Measurements from ENCODE around the gene BMP7. TPM values are rescaled to one million over a fixed set of nuclear protein-coding genes. Genes with fewer than 3 reads are reported as not detected.

BMP7 gene
- total RNA-seq, 2 experiments from 2014 or later, result not detected

DNA sequence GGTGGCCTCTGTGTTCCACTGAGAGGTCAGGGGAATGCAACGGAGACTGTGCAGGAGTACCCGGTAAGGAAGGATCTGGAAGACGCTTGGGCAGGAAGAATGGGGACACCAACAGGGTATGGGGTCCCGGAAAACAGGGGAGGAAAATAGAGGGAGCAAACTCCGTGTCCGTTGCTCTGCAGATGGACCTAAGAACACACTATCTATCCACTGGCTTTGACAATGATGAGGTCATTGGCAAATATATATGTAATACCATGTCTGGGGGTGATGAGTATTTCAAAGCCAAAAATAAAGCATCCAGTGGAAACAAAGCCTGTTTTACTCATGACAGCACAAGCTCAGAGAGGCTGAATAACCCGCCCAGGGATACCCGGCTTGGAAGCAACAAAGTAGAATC is 80.2 kb downstream of the BMP7 start:
- H3K27me3 Mint-ChIP-seq, result no peaks in the 10 kb centered on the region
- H3K27ac Mint-ChIP-seq, result no peak overlapping the region
- POLR2A ChIA-PET, result no interaction called here
- no peak overlapping the region for H3K4me3 Mint-ChIP-seq
- CTCF ChIA-PET, result no interaction called here
- H3K9me3 Mint-ChIP-seq, result no peaks in the 10 kb centered on the region
- no peak for DNase-seq
- H3K4me1 Mint-ChIP-seq, result no peaks in the 10 kb centered on the region
- no peaks in the 10 kb centered on the region for H3K36me3 Mint-ChIP-seq (ENCODE audit: low read depth)

DNA sequence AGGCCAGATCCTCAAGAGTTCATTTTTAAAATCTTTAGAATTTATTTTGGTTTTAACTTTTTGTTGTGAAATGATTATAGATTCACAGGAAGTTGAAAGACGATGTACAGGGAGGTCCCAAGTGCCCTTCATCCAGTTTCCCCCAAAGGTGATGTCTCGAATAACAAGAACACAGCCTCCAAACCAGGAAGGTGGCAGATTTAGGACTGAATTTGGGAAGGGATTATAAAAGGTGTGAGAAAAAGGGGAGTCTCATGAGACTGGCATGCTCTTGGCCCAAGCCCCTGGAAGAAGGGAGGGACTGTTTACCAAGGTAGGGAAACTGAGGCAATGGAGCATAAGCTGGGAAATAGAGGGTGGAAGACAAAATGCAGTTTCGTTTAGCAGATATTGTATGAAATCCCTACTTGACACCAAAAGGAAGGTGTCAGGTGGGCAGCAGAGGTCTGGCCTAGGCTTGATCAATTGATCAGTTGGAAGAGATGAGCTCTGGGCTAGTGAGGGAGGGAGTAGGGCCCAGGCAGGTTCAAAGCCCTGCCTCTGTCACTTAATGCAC is 81.2 kb downstream of the BMP7 start:
- Mint-ChIP-seq H3K27ac (no peak overlapping the region), H3K9me3 (no peaks in the 10 kb centered on the region), H3K4me3 (no peak overlapping the region), H3K36me3 (ENCODE audit: low read depth) (no peaks in the 10 kb centered on the region), H3K27me3 (no peaks in the 10 kb centered on the region), H3K4me1 (no peaks in the 10 kb centered on the region)
- DNase-seq, result no peak
- ChIA-PET POLR2A (no interaction called here), CTCF (no interaction called here)

DNA sequence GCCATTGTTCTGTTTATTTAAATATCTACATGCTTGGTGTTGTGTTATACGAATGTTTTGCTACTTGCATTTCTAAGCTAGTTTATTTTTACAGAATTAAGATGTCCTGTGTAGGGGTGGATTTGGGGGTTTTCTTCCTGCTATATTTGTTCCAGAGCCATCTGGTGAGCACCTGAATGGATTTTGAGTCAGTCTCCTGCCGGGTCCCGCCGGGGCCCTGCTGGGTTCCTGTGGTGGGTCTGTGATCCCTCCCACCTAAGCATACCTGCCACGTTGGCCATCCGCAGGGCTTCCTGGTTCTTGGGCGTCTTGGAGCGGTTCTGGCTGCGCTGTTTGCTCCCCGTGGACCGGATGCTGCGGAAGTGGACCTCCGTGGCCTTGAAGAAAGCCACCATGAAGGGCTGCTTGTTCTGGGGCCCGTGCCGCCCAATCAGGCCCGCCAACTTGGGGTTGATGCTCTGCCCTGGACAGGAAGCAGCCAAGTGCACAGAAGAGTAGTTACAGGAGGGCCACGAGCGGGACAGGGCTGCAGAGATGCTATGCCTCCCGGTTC is 82.9 kb downstream of the BMP7 start:
- Mint-ChIP-seq H3K4me3 (no peak overlapping the region), H3K36me3 (ENCODE audit: low read depth) (no peaks in the 10 kb centered on the region)
- CTCF ChIA-PET, result no interaction called here

DNA sequence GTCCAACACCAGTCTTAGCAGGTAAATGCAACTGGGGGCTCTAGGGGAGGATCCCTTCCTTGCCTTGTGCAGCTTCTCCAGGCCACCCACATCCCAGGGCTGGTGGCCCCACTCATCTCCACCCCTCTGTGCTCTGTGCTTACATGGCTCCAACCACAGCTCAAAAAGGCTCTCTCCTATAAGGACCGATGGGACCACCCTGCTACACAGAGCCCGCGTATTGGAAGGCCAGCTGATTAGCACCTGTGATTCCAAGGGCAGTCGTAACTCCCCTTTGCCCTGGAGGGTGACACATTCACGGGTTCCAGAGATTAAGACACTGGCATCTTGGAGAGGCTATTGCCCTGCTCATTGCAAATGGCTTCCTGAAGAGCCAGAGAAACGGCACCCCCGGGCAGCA is 84.8 kb downstream of the BMP7 start:
- ChIA-PET CTCF (no interaction called here), POLR2A (no interaction called here)
- Mint-ChIP-seq H3K36me3 (ENCODE audit: low read depth) (no peaks in the 10 kb centered on the region), H3K4me1 (no peaks in the 10 kb centered on the region), H3K9me3 (no peaks in the 10 kb centered on the region), H3K4me3 (no peak overlapping the region), H3K27ac (no peak overlapping the region), H3K27me3 (no peaks in the 10 kb centered on the region)
- DNase-seq, result no peak

More for the DNA sequence above, 82.9 kb downstream of the BMP7 start:
- no peaks in the 10 kb centered on the region for H3K27me3 Mint-ChIP-seq
- no peak overlapping the region for H3K27ac Mint-ChIP-seq
- POLR2A ChIA-PET, result no interaction called here
- no peak for DNase-seq
- H3K9me3 Mint-ChIP-seq, result no peaks in the 10 kb centered on the region
- no peaks in the 10 kb centered on the region for H3K4me1 Mint-ChIP-seq

DNA sequence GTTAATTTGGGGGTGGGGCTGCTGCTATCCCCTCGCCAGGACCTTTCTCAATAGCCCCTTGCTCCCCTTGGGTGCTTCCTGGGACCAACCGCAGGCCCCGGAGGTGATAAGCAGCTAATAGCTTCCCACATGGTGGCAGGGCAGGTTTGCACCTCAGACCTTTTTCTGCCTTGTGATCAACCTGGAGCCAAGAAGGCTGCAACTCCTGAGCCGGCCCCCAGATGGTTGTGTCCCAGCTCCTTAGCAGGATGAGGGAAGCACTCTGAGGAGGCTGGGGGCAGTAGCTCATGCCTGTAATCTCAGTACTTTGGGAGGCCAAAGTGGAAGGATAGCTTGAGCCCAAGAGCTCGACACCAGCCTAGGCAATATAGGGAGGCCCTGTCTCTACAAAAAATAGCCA is 85.5 kb downstream of the BMP7 start:
- no peak overlapping the region for H3K4me3 Mint-ChIP-seq
- CTCF ChIA-PET, result no interaction called here
- no peaks in the 10 kb centered on the region for H3K9me3 Mint-ChIP-seq
- POLR2A ChIA-PET, result no interaction called here
- no peaks in the 10 kb centered on the region for H3K4me1 Mint-ChIP-seq
- no peak overlapping the region for H3K27ac Mint-ChIP-seq
- H3K36me3 Mint-ChIP-seq (ENCODE audit: low read depth), result no peaks in the 10 kb centered on the region
- DNase-seq, result no peak
- H3K27me3 Mint-ChIP-seq, result no peaks in the 10 kb centered on the region

DNA sequence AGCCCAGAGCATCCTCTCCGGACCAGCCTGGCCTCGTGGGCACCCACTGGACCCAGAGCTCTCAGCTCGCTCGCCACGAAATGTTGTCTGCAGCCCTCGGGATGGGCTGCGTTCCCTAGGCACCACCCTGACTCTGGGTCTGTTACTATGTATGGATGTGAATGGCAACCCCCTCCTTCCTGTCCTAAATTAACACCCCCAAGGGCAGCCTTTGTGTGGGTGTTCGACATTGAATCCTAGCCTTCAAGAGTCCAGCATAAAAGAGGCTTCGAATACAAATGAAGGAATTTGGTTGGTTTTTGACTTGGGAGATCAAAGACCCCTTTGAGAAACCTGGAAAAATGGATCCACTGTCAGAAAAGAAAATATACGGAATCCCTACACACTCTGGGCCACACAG is 86.1 kb downstream of the BMP7 start:
- CTCF ChIA-PET, result no interaction called here
- no peak for DNase-seq
- Mint-ChIP-seq H3K36me3 (ENCODE audit: low read depth) (no peaks in the 10 kb centered on the region), H3K9me3 (no peaks in the 10 kb centered on the region), H3K4me1 (no peaks in the 10 kb centered on the region), H3K27ac (no peak overlapping the region), H3K4me3 (no peak overlapping the region), H3K27me3 (no peaks in the 10 kb centered on the region)
- POLR2A ChIA-PET, result no interaction called here

DNA sequence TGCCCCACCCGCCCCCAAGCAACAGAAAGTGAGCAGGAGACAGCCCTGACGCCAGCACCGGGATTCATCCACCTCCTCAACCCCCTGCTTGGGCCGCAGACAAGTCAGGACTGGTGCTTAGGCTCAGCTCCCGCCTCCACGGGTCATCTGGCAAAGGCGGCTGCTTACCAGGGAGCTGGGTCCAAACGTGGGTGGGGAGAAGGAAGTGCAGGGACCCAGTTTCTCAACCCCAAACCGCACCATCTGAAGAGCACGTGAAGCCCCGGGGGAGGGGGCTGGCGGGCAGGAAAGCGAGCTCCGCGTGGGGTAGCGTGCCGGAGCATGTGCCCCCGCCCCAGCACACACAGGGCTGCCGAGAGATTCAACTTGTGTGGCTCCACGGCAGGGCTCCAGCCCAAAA is 87.2 kb downstream of the BMP7 start:
- H3K9me3 Mint-ChIP-seq, result no peaks in the 10 kb centered on the region
- H3K4me1 Mint-ChIP-seq, result no peaks in the 10 kb centered on the region
- H3K27ac Mint-ChIP-seq, result no peak overlapping the region
- ChIA-PET CTCF (no interaction called here), POLR2A (no interaction called here)
- H3K4me3 Mint-ChIP-seq, result no peak overlapping the region
- H3K36me3 Mint-ChIP-seq (ENCODE audit: low read depth), result no peaks in the 10 kb centered on the region
- no peak for DNase-seq
- no peaks in the 10 kb centered on the region for H3K27me3 Mint-ChIP-seq

DNA sequence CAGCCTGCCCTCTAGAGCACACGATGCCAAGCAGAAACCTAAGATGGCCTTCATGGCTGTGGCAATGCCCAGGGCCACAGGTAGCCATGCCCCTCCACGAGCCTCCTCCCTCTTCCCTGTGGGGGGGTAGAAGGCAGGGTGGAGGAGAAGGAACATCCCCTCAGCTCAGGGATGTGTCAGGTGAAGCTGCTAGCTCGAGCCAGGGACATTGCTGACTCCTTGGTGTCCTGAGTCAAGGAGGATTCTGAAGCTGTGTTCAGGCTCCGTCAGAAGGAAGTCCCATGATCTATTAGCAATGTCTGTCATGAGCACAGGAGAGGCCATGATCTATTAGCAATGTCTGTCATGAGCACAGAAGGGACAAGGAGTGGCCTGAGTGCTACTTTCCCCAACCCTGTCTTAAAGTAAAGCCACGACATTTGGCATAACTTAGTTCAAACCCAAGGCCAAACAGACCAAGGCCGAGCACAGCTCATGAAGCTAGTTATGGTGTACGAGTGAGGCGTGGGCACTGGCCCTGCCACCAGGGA is 87.8 kb downstream of the BMP7 start:
- Mint-ChIP-seq H3K36me3 (ENCODE audit: low read depth) (no peaks in the 10 kb centered on the region), H3K27ac (no peak overlapping the region), H3K4me3 (no peak overlapping the region), H3K4me1 (no peaks in the 10 kb centered on the region), H3K27me3 (no peaks in the 10 kb centered on the region), H3K9me3 (no peaks in the 10 kb centered on the region)
- ChIA-PET CTCF (no interaction called here), POLR2A (no interaction called here)
- DNase-seq, result no peak

DNA sequence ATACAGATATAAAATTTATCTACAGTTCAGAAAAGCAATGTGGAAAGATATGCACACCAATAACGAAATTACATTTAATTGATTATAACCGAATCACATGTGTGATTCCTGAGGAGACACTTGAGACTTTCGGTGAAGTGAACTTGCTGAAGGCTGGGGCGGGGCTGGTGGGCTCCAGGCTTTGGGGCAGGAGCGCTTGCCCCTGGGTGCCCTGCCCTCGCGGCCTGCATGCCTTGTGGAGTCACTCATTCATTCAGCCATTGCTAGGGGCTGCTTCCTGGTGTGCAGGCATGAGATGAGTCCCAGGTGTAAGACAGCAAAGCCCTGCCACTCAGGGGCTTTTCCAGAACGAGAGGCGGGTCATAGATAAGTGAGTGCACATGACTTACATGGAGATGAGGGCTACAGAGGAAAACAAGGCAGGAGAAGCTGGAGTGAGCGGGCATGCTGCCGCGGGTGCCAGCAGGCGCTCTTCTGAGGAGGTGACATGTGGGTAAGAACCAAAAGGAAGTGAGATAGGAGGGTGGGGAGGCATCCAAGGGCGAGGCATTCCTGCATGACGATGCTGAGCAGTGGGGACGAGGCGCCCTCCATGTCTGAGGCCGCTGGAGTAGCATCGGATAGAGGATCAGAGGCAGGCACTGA is 88.7 kb downstream of the BMP7 start:
- no peaks in the 10 kb centered on the region for H3K9me3 Mint-ChIP-seq
- ChIA-PET POLR2A (no interaction called here), CTCF (no interaction called here)
- no peaks in the 10 kb centered on the region for H3K27me3 Mint-ChIP-seq
- no peak overlapping the region for H3K27ac Mint-ChIP-seq
- H3K4me3 Mint-ChIP-seq, result no peak overlapping the region
- H3K4me1 Mint-ChIP-seq, result no peaks in the 10 kb centered on the region
- no peak for DNase-seq
- no peaks in the 10 kb centered on the region for H3K36me3 Mint-ChIP-seq (ENCODE audit: low read depth)

DNA sequence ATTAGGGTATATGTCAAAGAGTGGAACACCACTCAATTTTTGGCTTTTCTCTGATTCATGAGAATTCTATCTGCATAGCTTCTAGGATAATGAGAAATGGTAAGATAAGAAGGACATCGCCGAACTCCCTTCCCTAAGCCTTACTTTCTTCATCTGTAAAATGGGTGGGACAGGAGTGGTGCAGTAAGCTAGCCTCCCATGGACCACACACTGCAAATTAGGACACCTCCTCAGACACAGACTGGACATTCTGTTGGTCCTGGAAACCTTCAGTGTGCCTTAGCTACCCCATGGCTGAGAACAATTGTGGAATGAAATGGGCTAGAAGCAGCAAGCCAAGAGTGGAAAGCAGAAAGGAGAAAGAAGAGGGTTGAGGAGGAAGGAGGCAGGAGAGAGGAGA is 89.6 kb downstream of the BMP7 start:
- Mint-ChIP-seq H3K36me3 (ENCODE audit: low read depth) (no peaks in the 10 kb centered on the region), H3K4me1 (no peaks in the 10 kb centered on the region), H3K27ac (no peak overlapping the region), H3K27me3 (no peaks in the 10 kb centered on the region), H3K9me3 (no peaks in the 10 kb centered on the region), H3K4me3 (no peak overlapping the region)
- ChIA-PET CTCF (no interaction called here), POLR2A (no interaction called here)
- DNase-seq, result no peak

DNA sequence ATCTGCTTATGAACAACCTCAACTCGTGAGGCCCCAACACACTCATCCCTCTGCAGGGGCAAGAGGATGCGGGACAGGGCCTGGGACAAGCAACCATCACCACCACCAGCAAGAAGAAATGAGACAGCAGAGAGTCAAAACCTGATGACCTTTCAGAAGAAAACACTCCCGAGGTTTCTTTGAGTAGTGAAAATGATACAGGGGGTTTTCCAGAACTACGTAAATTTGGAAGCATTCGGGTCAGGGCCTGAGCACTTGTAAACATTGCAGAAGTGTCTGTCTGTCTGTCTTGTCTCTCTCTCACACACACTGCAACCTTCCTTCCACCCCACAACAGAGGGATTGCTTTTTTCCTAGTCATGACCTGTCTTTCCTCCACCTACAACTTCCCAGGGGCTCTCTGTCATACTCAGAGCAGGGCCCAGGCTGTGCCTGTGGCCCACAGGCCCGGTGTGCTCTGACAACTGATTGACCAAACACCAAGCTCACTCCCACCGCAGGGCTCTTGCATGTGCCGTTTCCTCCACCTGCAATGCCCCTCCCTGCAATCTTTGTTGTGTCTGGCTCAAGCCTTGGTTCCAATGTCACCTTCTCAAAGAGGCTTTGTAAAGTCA is 90.9 kb downstream of the BMP7 start:
- CTCF ChIA-PET, result no interaction called here
- Mint-ChIP-seq H3K9me3 (no peaks in the 10 kb centered on the region), H3K27me3 (no peaks in the 10 kb centered on the region), H3K27ac (no peak overlapping the region), H3K36me3 (ENCODE audit: low read depth) (no peaks in the 10 kb centered on the region), H3K4me1 (no peaks in the 10 kb centered on the region), H3K4me3 (no peak overlapping the region)
- POLR2A ChIA-PET, result no interaction called here
- no peak for DNase-seq

DNA sequence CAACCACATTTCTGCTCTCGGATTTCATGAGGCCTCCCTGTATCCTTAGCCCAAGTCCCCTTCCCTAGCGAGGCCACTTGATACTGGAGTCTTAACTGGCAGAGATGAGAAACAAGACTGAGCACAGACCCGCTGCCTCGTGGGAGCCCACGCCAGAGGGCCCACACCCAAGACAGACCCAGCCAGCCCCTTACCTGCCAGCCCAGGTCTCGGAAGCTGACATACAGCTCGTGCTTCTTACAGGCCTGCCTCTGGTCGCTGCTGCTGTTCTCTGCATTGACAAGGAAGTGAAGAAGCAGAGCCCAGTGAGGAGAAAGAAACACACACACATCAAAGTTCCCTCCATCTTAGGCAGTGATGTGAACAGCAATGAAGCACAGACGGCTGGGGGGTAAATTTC is 91.7 kb downstream of the BMP7 start:
- DNase-seq, result no peak
- Mint-ChIP-seq H3K4me1 (no peaks in the 10 kb centered on the region), H3K36me3 (ENCODE audit: low read depth) (no peaks in the 10 kb centered on the region), H3K27ac (no peak overlapping the region), H3K4me3 (no peak overlapping the region), H3K27me3 (no peaks in the 10 kb centered on the region), H3K9me3 (no peaks in the 10 kb centered on the region)
- POLR2A ChIA-PET, result no interaction called here
- CTCF ChIA-PET, result no interaction called here

DNA sequence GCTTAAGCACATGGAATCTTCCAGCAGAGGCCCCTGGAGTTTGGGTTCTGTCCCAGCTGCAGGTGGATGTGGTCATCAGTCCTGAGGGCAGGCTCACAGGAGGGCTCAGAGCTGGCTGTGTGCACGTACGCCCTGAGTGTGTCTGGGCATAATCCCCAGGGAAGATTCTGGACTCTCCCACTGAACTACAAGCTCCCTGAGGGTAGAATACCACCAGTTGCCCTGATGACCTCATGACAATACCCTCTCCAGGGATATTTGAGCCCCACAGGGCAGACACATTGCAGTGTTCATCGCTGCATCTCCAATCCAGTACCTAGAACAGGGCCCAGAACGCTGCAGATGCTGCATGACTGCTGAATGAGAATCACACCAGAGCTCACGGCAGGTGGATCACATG is 92.5 kb downstream of the BMP7 start:
- H3K27ac Mint-ChIP-seq, result no peak overlapping the region
- H3K36me3 Mint-ChIP-seq (ENCODE audit: low read depth), result no peaks in the 10 kb centered on the region
- H3K9me3 Mint-ChIP-seq, result no peaks in the 10 kb centered on the region
- H3K4me3 Mint-ChIP-seq, result no peak overlapping the region
- no peaks in the 10 kb centered on the region for H3K27me3 Mint-ChIP-seq
- CTCF ChIA-PET, result no interaction called here
- POLR2A ChIA-PET, result no interaction called here
- H3K4me1 Mint-ChIP-seq, result no peaks in the 10 kb centered on the region
- DNase-seq, result no peak

DNA sequence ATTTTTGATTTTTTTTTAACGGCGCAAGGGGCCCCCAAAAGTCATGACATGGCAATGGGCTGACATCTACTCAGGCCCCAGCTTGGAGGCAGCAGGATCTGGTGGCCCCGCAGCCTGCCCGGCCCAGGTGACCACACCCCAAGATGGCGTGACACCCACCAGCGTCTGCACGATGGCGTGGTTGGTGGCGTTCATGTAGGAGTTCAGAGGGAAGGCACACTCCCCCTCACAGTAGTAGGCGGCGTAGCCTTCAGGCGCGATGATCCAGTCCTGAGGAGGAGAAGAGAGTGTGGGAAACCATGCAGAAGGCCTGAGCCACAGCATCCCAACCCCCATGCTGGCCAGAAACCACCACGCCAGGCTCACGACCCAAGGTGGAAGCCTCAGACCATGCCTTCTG is 93.4 kb downstream of the BMP7 start:
- no peak overlapping the region for H3K4me3 Mint-ChIP-seq
- ChIA-PET CTCF (no interaction called here), POLR2A (no interaction called here)
- no peaks in the 10 kb centered on the region for H3K27me3 Mint-ChIP-seq
- H3K4me1 Mint-ChIP-seq, result no peaks in the 10 kb centered on the region
- no peak for DNase-seq
- no peaks in the 10 kb centered on the region for H3K36me3 Mint-ChIP-seq (ENCODE audit: low read depth)
- no peak overlapping the region for H3K27ac Mint-ChIP-seq
- H3K9me3 Mint-ChIP-seq, result no peaks in the 10 kb centered on the region
